Activated naive CD4-positive, alpha-beta T cell treated with Interleukin-2 at 50 U/mL for 16 hours (primary cell): ENCODE data around the gene PIGZ.
A peak's percentile ranks its signal among the peaks of the same experiment; 100 is the strongest.

Experiments used
- DNase-seq: peaks from one replicate; pipeline ENCODE4 v3.0.0-alpha.2; 2020

PIGZ gene

GRCh38 chr3:196968233-196969133 is at the start of gene PIGZ:
Gene PIGZ, minus strand, starts transcription at chr3:196968833. Its CDS starts 16,802 bp downstream, at chr3:196952031.
- DNase-seq = peak; percentile 42

GRCh38 chr3:197017003-197017402 is 48.4 kb upstream of the PIGZ start:
- no peak for DNase-seq

- no peak for DNase-seq
Measured at GRCh38 chr3:197015790-197016736, 47.4 kb upstream of the PIGZ start.

GRCh38 chr3:197014942-197015575 is 46.4 kb upstream of the PIGZ start:
- no peak for DNase-seq

GRCh38 chr3:197014024-197014423 is 45.4 kb upstream of the PIGZ start:
- DNase-seq = no peak

GRCh38 chr3:197012540-197012883 is 43.9 kb upstream of the PIGZ start:
- DNase-seq = no peak

GRCh38 chr3:197011780-197012539 is 43.3 kb upstream of the PIGZ start:
- DNase-seq = no peak

- DNase-seq = no peak
Measured at GRCh38 chr3:197010556-197011351, 42.1 kb upstream of the PIGZ start.

GRCh38 chr3:197009532-197010019 is 40.9 kb upstream of the PIGZ start:
- DNase-seq = no peak

GRCh38 chr3:197008436-197009209 is 40.0 kb upstream of the PIGZ start:
- DNase-seq = no peak

- no peak for DNase-seq
Measured at GRCh38 chr3:197007953-197008352, 39.3 kb upstream of the PIGZ start.

GRCh38 chr3:197007296-197007940 is 38.8 kb upstream of the PIGZ start:
- no peak for DNase-seq

- no peak for DNase-seq
Measured at GRCh38 chr3:197006860-197007259, 38.2 kb upstream of the PIGZ start.

GRCh38 chr3:197006446-197006845 is 37.8 kb upstream of the PIGZ start:
- no peak for DNase-seq

- DNase-seq = no peak
Measured at GRCh38 chr3:197003461-197004385, 35.1 kb upstream of the PIGZ start.

- peak; percentile 81 for DNase-seq
Measured at GRCh38 chr3:197002701-197003454, 34.2 kb upstream of the PIGZ start.

GRCh38 chr3:197001972-197002700 is 33.5 kb upstream of the PIGZ start:
- DNase-seq = peak; percentile 20
